HG02840 (cell line): ENCODE measurements around the gene DSCAM.
"Not testable (repeated sequence)": the region's sequence is repeated elsewhere in the genome, so short reads cannot be mapped to it uniquely, and the experiment has no call there.

Experiments used
- ATAC-seq: cut with Tn5 transposase; IDR thresholded peaks from one replicate; pipeline ENCODE4 v1.9.1; 2021; ENCODE audit warnings: mild to moderate bottlenecking, moderate library complexity, moderate number of reproducible peaks; ENCODE audit not compliant: unreplicated experiment, low FRiP score

DSCAM gene

GRCh38 chr21:40846587-40847411 lies at the start of gene DSCAM:
Gene DSCAM, minus strand, starts transcription at chr21:40847158. Its CDS starts 497 bp downstream, at chr21:40846661.
- no peak for ATAC-seq

DNA sequence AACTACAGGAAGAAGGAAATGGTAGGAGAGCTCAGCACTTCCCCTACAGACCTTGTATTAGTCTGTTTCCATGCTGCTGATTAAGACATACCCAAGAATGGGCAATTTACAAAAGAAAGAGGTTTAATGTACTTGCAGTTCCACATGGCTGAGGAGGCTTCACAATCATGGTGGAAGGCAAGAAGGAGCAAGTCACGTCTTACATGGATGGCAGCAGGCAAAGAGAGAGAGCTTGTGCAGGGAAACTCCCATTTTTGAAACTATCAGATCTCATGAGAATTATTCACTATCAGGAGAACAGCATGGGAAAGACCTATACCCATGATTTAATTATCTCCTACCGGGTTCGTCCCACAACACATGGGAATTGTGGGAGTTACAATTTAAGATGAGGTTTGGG lies 48.7 kb upstream of the DSCAM start:
- not testable (repeated sequence) for ATAC-seq

- ATAC-seq = no peak
Observed at GRCh38 chr21:40886931-40887330, 40.0 kb upstream of the DSCAM start.

GRCh38 chr21:40886006-40886405 lies 39.0 kb upstream of the DSCAM start:
- ATAC-seq = no peak

- ATAC-seq = no peak
Observed at GRCh38 chr21:40882192-40882915, 35.4 kb upstream of the DSCAM start.

DNA sequence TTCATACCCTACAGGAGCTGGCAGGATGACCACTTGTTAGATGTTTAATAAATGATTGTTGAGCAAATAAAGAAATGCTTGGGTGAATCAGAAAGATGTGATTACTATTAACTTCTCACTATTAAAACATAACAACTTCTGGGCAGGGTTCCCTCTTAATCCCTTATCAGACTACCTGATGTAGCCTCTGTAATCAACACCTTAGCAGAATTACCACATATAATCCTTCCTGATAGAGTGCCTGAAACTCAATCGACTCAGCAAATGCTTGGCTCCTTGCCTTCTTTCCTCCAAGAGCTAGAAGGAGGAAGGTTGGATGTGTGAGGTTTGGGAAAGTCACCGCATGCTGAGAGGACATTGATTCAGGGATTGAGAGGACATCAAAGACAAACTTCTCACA lies 34.8 kb upstream of the DSCAM start:
- ATAC-seq = no peak

- ATAC-seq = no peak
Observed at GRCh38 chr21:40871099-40871498, 24.1 kb upstream of the DSCAM start.

GRCh38 chr21:40863839-40864238 lies 16.9 kb upstream of the DSCAM start:
- ATAC-seq = no peak

GRCh38 chr21:40858517-40858916 lies 11.6 kb upstream of the DSCAM start:
- ATAC-seq = no peak

- no peak for ATAC-seq
Observed at GRCh38 chr21:40853956-40854688, 7.2 kb upstream of the DSCAM start.

DNA sequence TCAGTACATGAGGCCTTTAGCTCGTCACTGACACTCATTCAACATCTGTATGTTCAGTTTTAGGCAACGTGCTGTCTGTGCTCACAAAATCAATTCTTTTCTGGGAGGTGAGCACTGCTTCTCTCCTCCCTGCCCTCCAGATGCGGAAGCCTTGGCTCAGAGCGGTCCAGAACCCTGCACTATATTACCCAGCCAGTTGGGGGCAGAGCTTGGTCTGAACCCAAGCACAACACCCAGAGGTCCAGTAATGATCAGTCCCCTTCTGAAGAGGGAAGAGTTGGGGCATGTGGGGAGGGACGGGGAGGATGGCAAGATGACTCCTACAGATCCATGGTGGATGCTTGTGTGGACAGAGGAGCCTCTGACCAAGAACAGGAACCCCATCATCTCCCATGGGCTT lies 5.6 kb upstream of the DSCAM start:
- no peak for ATAC-seq

GRCh38 chr21:40851749-40852148 lies 4.8 kb upstream of the DSCAM start:
- ATAC-seq = no peak

DNA sequence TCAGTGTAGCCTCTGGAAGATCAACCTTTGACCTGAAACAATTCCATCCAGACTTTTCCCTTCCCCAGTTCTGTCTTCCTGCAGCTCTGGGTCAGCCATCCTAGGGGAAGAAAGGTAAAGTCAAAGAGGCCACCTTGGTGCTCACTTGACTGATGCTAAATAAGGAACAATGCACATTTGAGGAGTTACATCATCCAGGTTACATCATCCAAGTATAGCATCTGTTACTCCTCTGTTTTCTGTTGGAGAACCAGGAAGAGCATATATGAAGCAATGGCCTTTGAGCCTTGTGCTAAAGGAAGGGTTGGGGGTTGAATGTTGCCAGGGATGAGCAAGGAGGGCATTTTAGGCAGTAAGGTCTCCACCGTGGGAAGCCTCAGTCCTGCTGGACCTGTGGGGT lies 3.1 kb upstream of the DSCAM start:
- no peak for ATAC-seq

GRCh38 chr21:40847951-40848350 lies 993 bp upstream of the DSCAM start:
- ATAC-seq = no peak

DNA sequence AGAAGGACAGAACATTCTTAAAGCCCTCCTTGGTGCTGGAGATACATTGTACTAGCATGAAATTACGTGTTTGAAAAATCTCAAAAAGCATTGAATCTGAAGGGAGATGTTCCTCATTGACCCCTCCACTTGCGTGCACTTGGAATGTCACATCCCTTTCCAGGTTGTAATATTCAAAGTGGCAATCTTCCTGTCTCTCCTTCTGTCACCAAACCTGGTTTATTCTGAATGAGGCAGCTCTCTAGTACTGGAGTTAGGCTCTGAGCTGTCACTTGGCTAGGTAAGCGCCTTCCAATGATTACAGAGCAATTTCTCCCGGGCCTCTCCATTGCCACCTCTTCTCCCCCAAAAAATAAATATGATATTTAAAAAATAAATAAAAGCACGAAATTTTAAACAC lies 855 bp downstream of the DSCAM start:
- no peak for ATAC-seq

DNA sequence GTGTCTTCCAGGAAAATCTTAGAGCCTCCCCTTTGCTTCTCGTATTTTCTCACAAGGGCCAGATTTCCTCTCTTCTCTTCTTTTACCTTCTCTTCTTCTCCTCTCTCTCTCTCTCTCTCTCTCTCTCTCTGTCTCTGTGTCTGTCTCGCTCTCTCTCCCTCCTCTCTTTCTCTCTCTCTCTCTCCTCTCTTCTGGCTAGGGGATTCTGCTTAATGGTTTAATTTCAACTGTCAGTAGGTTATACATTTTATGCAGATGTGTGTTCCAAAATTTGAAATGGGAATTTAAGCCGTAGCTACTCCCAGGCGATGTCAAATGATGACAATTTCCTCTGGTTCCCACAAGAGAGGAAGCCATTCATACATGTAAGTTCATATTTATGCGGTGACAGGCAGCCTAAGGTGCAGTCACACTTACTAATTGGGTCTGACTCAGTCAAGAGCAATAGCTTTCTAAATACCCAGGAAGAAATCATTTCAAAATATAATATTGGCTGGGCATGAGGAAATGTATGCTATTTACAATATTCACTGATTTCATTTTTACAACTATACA lies 1.4 kb downstream of the DSCAM start:
- ATAC-seq = no peak

GRCh38 chr21:40844935-40845334 lies 2.0 kb downstream of the DSCAM start:
- ATAC-seq = no peak

- ATAC-seq = no peak
Observed at GRCh38 chr21:40842197-40842552, 4.8 kb downstream of the DSCAM start.

DNA sequence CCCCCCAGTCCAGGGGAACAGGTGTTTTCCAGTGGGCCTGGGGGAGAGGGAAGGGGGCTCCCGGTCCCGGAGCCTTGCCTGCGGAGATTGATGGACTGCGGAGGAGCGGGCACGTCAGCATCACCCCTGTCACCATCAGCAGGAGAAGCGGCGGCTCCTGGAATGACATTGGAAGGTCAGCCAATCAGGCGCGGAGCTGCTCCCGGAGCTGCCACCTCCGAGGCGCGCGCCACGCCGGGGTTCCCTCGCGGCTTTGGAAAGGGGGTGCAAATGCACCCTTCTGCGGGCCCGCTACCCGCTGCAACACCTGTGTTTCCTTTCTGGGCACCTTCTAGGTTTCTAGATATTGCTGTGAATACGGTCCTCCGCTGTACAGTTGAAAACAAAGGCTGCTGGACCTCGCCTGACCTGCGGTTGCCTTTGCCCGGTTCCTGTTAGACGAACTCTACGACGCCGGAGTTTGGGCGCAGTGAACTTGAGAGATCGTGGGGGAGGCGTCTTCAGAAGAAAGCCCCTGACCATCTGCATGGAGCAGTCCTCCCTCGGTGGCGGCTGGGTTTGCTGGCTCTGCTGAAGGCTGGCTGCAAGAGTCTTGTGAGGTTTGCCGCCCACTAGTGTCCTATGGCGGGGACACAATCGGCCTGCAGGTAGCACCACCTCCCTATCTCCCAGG lies 5.3 kb downstream of the DSCAM start:
- ATAC-seq = no peak

DNA sequence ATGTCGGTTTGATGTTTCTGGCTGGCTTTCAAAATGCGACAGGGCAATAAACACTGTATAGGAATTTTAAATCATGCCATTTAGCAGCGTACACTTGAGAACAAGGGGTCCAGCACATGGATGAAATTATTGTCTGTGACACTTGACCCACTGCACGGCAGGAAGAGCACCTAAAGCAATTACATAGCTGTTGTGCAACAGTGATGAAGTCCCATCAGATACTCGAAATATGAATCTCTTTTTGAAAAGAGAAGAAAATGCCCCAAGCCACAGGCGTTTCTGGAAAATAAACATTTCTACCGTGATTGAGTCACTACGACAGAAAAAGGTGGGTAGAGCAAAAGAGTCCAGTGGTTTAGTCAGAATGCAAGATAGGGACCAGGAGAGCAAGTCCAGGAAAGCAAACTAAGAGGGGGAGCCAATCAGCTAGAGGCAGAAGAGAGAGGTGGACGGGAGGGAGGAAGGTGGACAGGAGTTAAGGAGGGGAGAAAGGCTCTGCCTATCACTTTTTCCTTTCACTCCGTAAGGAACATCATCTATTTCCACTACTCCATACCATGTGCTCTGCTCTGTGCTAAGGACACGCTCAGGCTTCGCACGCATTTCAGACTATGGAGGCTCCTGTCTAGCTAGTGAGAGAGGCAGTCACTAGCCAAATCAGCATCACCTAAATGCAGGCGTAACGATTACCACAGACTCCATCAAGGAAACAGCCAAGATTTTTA lies 6.4 kb downstream of the DSCAM start:
- no peak for ATAC-seq
